ENCODE data around the gene MAML3.

The MAML3 gene

DNA sequence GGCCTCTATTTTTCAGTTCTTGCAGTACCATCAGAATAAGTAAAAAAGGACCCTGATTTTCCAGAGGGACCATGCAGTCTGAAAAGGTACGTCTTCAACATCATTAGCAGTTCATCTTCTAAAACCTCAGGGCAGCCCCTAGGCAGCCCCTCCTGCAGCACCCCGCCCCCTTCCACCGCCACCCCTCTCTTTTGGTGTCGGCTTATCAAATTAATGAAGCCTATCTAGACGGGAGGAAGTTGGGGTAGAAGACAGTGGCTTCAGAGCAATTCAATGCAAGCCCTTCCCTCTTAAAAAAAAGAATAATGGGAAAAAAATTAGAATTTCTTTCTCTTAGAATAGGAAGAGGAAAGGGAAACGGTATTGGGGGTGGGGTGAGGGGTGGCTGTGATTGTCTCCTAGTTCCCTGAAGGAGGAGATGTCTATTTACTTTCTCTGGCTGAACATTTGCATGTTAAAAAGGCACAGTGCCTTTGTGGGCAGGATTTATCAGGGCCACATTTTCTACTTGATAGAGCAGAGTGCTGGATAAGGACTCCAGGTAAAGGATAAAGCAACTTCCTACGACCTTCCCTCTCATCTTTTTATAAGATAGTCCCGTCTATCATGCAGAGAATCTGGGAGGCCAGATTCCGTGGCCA, 329.0 kb downstream of the MAML3 start:
- H3K27ac ChIP-seq (replicated peaks): no peak overlapping the region
- no peak overlapping the region for H3K4me3 ChIP-seq (replicated peaks; ENCODE audit: insufficient read depth, low read length)
- TF ChIP-seq GABPA (IDR thresholded peaks at IDR 0.05; ENCODE audit: low read depth): no peak
- no peak for TF ChIP-seq SPI1 (IDR thresholded peaks at IDR 0.05; ENCODE audit: borderline replicate concordance, low read depth)
- TF ChIP-seq, protein P1, sequence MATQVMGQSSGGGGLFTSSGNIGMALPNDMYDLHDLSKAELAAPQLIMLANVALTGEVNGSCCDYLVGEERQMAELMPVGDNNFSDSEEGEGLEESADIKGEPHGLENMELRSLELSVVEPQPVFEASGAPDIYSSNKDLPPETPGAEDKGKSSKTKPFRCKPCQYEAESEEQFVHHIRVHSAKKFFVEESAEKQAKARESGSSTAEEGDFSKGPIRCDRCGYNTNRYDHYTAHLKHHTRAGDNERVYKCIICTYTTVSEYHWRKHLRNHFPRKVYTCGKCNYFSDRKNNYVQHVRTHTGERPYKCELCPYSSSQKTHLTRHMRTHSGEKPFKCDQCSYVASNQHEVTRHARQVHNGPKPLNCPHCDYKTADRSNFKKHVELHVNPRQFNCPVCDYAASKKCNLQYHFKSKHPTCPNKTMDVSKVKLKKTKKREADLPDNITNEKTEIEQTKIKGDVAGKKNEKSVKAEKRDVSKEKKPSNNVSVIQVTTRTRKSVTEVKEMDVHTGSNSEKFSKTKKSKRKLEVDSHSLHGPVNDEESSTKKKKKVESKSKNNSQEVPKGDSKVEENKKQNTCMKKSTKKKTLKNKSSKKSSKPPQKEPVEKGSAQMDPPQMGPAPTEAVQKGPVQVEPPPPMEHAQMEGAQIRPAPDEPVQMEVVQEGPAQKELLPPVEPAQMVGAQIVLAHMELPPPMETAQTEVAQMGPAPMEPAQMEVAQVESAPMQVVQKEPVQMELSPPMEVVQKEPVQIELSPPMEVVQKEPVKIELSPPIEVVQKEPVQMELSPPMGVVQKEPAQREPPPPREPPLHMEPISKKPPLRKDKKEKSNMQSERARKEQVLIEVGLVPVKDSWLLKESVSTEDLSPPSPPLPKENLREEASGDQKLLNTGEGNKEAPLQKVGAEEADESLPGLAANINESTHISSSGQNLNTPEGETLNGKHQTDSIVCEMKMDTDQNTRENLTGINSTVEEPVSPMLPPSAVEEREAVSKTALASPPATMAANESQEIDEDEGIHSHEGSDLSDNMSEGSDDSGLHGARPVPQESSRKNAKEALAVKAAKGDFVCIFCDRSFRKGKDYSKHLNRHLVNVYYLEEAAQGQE (IDR thresholded peaks at IDR 0.05; ENCODE audit: insufficient replicate concordance, low read depth): no peak
- TF ChIP-seq, protein P2, sequence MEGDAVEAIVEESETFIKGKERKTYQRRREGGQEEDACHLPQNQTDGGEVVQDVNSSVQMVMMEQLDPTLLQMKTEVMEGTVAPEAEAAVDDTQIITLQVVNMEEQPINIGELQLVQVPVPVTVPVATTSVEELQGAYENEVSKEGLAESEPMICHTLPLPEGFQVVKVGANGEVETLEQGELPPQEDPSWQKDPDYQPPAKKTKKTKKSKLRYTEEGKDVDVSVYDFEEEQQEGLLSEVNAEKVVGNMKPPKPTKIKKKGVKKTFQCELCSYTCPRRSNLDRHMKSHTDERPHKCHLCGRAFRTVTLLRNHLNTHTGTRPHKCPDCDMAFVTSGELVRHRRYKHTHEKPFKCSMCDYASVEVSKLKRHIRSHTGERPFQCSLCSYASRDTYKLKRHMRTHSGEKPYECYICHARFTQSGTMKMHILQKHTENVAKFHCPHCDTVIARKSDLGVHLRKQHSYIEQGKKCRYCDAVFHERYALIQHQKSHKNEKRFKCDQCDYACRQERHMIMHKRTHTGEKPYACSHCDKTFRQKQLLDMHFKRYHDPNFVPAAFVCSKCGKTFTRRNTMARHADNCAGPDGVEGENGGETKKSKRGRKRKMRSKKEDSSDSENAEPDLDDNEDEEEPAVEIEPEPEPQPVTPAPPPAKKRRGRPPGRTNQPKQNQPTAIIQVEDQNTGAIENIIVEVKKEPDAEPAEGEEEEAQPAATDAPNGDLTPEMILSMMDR (IDR thresholded peaks at IDR 0.05; ENCODE audit: insufficient read depth, low read length): no peak
- no peak for TF ChIP-seq POLR2AphosphoS5 (IDR thresholded peaks at IDR 0.05; ENCODE audit: low read depth)
- no peaks in the 10 kb centered on the region for H3K27me3 ChIP-seq (ENCODE audit: insufficient read depth, poor library complexity, severe bottlenecking)
- DNase-seq (ENCODE audit: low read depth in 1 of 2, low spot score in 1 of 2): no peak

DNA sequence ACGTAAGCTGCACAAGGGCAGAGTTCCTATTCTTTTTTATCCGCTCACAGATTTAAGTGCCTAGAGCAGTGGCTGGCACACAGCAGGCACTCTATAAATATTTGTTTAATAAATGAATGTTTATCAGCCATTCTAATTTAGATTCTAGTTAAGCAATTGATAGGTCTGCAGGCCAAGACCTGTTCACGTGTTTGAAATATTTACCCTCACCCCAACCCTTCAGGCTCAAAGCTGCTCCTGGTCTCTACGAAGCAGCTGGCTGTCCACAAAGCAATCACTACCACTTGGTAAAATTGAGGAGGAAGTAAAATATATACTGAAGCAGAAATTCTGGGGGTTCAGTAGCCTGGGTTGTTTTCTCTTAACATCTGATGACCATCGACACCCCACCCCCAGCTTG, 330.2 kb downstream of the MAML3 start:
- Histone ChIP-seq H3K4me3 (replicated peaks; ENCODE audit: insufficient read depth, low read length) (no peak overlapping the region), H3K27ac (replicated peaks) (no peak overlapping the region), H3K27me3 (ENCODE audit: insufficient read depth, poor library complexity, severe bottlenecking) (no peaks in the 10 kb centered on the region)
- TF ChIP-seq, protein P2 (IDR thresholded peaks at IDR 0.05; ENCODE audit: insufficient read depth, low read length): no peak
- TF ChIP-seq POLR2AphosphoS5 (IDR thresholded peaks at IDR 0.05; ENCODE audit: low read depth): no peak
- TF ChIP-seq, protein P1 (IDR thresholded peaks at IDR 0.05; ENCODE audit: insufficient replicate concordance, low read depth): no peak
- TF ChIP-seq SPI1 (IDR thresholded peaks at IDR 0.05; ENCODE audit: borderline replicate concordance, low read depth): no peak
- TF ChIP-seq GABPA (IDR thresholded peaks at IDR 0.05; ENCODE audit: low read depth): no peak
- DNase-seq (ENCODE audit: low read depth in 1 of 2, low spot score in 1 of 2): no peak

DNA sequence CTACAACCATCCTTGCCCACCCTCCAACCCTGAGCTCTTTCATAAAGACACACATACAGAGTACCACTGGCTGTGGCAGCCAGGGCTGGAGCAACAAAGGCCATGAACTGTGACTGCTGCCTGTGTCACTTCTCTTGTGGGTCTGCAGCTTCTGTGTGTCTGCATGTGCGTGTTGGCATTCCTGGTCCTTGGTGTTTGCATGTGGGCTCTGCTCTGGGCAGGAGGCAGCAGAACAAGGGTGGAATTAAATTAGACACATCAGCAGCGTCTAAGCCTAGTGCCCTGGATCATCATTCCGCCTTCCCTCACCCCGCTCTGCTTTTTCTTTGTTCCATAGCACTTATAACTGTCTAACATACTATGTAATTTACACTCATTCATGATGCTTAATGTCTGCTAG, 330.6 kb downstream of the MAML3 start:
- TF ChIP-seq SPI1 (IDR thresholded peaks at IDR 0.05; ENCODE audit: borderline replicate concordance, low read depth): no peak
- TF ChIP-seq, protein P1 (IDR thresholded peaks at IDR 0.05; ENCODE audit: insufficient replicate concordance, low read depth): no peak
- no peak for TF ChIP-seq POLR2AphosphoS5 (IDR thresholded peaks at IDR 0.05; ENCODE audit: low read depth)
- TF ChIP-seq GABPA (IDR thresholded peaks at IDR 0.05; ENCODE audit: low read depth): no peak
- TF ChIP-seq, protein P2 (IDR thresholded peaks at IDR 0.05; ENCODE audit: insufficient read depth, low read length): no peak
- Histone ChIP-seq H3K27ac (replicated peaks) (no peak overlapping the region), H3K27me3 (ENCODE audit: insufficient read depth, poor library complexity, severe bottlenecking) (no peaks in the 10 kb centered on the region), H3K4me3 (replicated peaks; ENCODE audit: insufficient read depth, low read length) (no peak overlapping the region)
- no peak for DNase-seq (ENCODE audit: low read depth in 1 of 2, low spot score in 1 of 2)

Data from HL-60 (cell line).